ENCODE measurements around the gene BEX4. TPM values are rescaled to one million over a fixed set of nuclear protein-coding genes. Genes with fewer than 3 reads are reported as not detected.

Gene BEX4
- total and polyA plus RNA-seq, 9 of the 15 experiments (the other 6 are each of a cell fraction or from before 2014, with no cell fraction given), result 74.6 to 399 (median 154) TPM

- Histone ChIP-seq H3K36me3 (ENCODE audit: control insufficient read depth, insufficient read depth, low read length) (peaks cover 4% of the 10 kb centered on the region; the same call in 2 of the 3 replicates), H3K27ac (ENCODE audit: extremely low read depth, low read depth, low read length) (peak overlapping the region; percentile 12; the same call in 2 of the 3 replicates), H3K4me2 (ENCODE audit: insufficient read depth, low read length) (peak overlapping the region; percentile 18), H3K9me1 (ENCODE audit: control insufficient read depth, insufficient read depth, low read length) (no peaks in the 10 kb centered on the region), H3K79me2 (ENCODE audit: control insufficient read depth, insufficient read depth, low read length) (peaks cover 14% of the 10 kb centered on the region), H4K20me1 (replicated peaks; ENCODE audit: control insufficient read depth, insufficient read depth, low read length) (no peaks in the 10 kb centered on the region), H3K9ac (ENCODE audit: insufficient read depth in 1 of 2, low read depth in 2 of 2, low read length in 2 of 2) (peak overlapping the region in 1 of 2 experiments; percentile 22; a peak in 1 of 4 replicates), H2AFZ (ENCODE audit: low read depth, low read length) (peak overlapping the region; percentile 87), H3K4me3 (no peak overlapping the region), H3K9me3 (replicated peaks; ENCODE audit: control insufficient read depth, insufficient read depth, low read depth, low read length) (no peaks in the 10 kb centered on the region), H3K4me1 (replicated peaks in 1 of 2; ENCODE audit: control insufficient read depth in 2 of 2, insufficient read depth in 2 of 2, low read length in 2 of 2) (peaks cover 11 to 21% of the 10 kb centered on the region in 2 experiments; a peak in 4 of 5 replicates), H3K27me3 (ENCODE audit: control insufficient read depth in 2 of 2, insufficient read depth in 2 of 2, low read length in 2 of 2) (no peaks in the 10 kb centered on the region)
- DNase-seq (ENCODE audit: extremely low read depth in 1 of 4, low spot score in 3 of 4) (peak in 2 of 4 experiments; percentile 39 to 81), FAIRE-seq (peak; percentile 84), ATAC-seq (peak; percentile 52)
- ChIA-PET CTCF (ENCODE audit: low intra/inter-chr PET ratio) (interaction anchor here (0.7 to 1.3 kb wide), 2 partner anchors 31 to 38 kb away, joined by 3 to 10 read pairs; no protein-coding TSS in a partner anchor), POLR2A (no interaction called here)
- BruUV-seq (replicated peaks), result no TSS peak
- intact Hi-C loops (cut with micrococcal nuclease) (loop anchor here (1.0 kb wide), 3 partner anchors 22 to 253 kb away; no protein-coding TSS in a partner anchor), in situ Hi-C loops (cut with MboI) (no loop called here)
- 15% methylated on average over 7 of the region's 7 CpGs for WGBS (ENCODE audit: insufficient coverage, low coverage, missing lambda C conversion rate)
- no peak for TF ChIP-seq ILK (tag; IDR thresholded peaks at IDR 0.05; ENCODE audit: borderline replicate concordance, low read depth)
- no peak for TF ChIP-seq CAMTA2 (CRISPR knock-in tag; conservative IDR thresholded peaks at IDR 0.05)
- no peak for TF ChIP-seq ZNF143 (CRISPR knock-in tag; IDR thresholded peaks at IDR 0.05)
- no peak for TF ChIP-seq ZBTB40 (IDR thresholded peaks at IDR 0.05)
- TF ChIP-seq ZBTB40 (CRISPR knock-in tag; IDR thresholded peaks at IDR 0.05), result no peak
- no peak for TF ChIP-seq TAF1 (IDR thresholded peaks at IDR 0.05; ENCODE audit: control insufficient read depth, extremely low read depth, insufficient read depth, low read length, severe bottlenecking)
- no peak for TF ChIP-seq CHD1 (IDR thresholded peaks at IDR 0.05; ENCODE audit: low read length)
- TF ChIP-seq CREBBP (IDR thresholded peaks at IDR 0.05; ENCODE audit: low read depth, low read length), result no peak
- no peak for TF ChIP-seq NUFIP1 (IDR thresholded peaks at IDR 0.05; ENCODE audit: partially characterized antibody)
- peak; percentile 34; the same call in 1 of the 2 replicates for TF ChIP-seq DMBX1 (CRISPR knock-in tag; IDR thresholded peaks at IDR 0.05; ENCODE audit: borderline replicate concordance)
- no peak for TF ChIP-seq NFE2L1 (tag; IDR thresholded peaks at IDR 0.05; ENCODE audit: borderline replicate concordance, low read depth)
- TF ChIP-seq RBM34 (IDR thresholded peaks at IDR 0.05; ENCODE audit: borderline replicate concordance, insufficient read depth, low read length), result no peak
- no peak for TF ChIP-seq RFX5 (IDR thresholded peaks at IDR 0.05; ENCODE audit: low read depth, low read length)
- TF ChIP-seq GATAD2A (IDR thresholded peaks at IDR 0.05), result no peak
Measured at GRCh38 chrX:103211012-103211715, 3.7 kb upstream of the BEX4 start.

All from K562 (cell line).